ENCODE results near the gene IRGM.
"Not testable (repeated sequence)": the region's sequence is repeated elsewhere in the genome, so short reads cannot be mapped to it uniquely, and the experiment has no call there.

The IRGM gene

GRCh38 chr5:150829744-150830143 lies 16.6 kb upstream of the IRGM start:
- FAIRE-seq: no peak
- no peak for DNase-seq (ENCODE audit: insufficient read length, low spot score)
- no peak for TF ChIP-seq CTCF (IDR thresholded peaks at IDR 0.05; ENCODE audit: insufficient read depth, missing control alignments)

- DNase-seq (ENCODE audit: insufficient read length, low spot score); FAIRE-seq: not testable (repeated sequence)
These were observed 14.5 kb upstream of the IRGM start for GRCh38 chr5:150831821-150832220.

GRCh38 chr5:150836064-150836463 lies 10.3 kb upstream of the IRGM start:
- TF ChIP-seq CTCF (IDR thresholded peaks at IDR 0.05; ENCODE audit: insufficient read depth, missing control alignments): no peak
- FAIRE-seq (no peak), DNase-seq (ENCODE audit: insufficient read length, low spot score) (no peak)

- DNase-seq (ENCODE audit: insufficient read length, low spot score) (no peak), FAIRE-seq (no peak)
- TF ChIP-seq CTCF (IDR thresholded peaks at IDR 0.05; ENCODE audit: insufficient read depth, missing control alignments): no peak
These were observed 9.6 kb upstream of the IRGM start for GRCh38 chr5:150836703-150837102.

- not testable (repeated sequence) for DNase-seq (ENCODE audit: insufficient read length, low spot score); FAIRE-seq
These were observed 999 bp upstream of the IRGM start for GRCh38 chr5:150845185-150845859.

GRCh38 chr5:150846654-150847333 lies 473 bp downstream of the IRGM start:
- peak; percentile 95 for TF ChIP-seq CTCF (IDR thresholded peaks at IDR 0.05; ENCODE audit: insufficient read depth, missing control alignments)
- FAIRE-seq (no peak), DNase-seq (ENCODE audit: insufficient read length, low spot score) (peak; percentile 29)

- FAIRE-seq: no peak
- no peak for DNase-seq (ENCODE audit: insufficient read length, low spot score)
- TF ChIP-seq CTCF (IDR thresholded peaks at IDR 0.05; ENCODE audit: insufficient read depth, missing control alignments): no peak
These were observed 994 bp downstream of the IRGM start for GRCh38 chr5:150847334-150847695.

- TF ChIP-seq CTCF (IDR thresholded peaks at IDR 0.05; ENCODE audit: insufficient read depth, missing control alignments): no peak
- FAIRE-seq (no peak), DNase-seq (ENCODE audit: insufficient read length, low spot score) (no peak)
These were observed 1.9 kb downstream of the IRGM start for GRCh38 chr5:150848271-150848670.
